Stomach (tissue), 9 donors: Measurements from ENCODE around the gene ACTL8. TPM values are rescaled to one million over a fixed set of nuclear protein-coding genes. Genes with fewer than 3 reads are reported as not detected.

Experiments used
- DNase-seq, 2 donors: peaks; one replicate each; pipeline versions ENCODE4 v3.0.0 to v3.0.0-alpha.2; 2013 to 2019
- H3K27ac ChIP-seq, 5 donors: fragments of 200-600 bp in 4 of 5; sonication (generic) in 4 of 5; one replicate each; pipeline ENCODE4 v1.5.1; 2013 to 2019; ENCODE audit warnings: mild to moderate bottlenecking in 1 of 5, moderate library complexity in 1 of 5
- H3K27me3 ChIP-seq, 3 donors: fragments of 200-600 bp; sonication (generic); one replicate each; pipeline ENCODE4 v1.5.1; 2017 to 2019; ENCODE audit warnings: mixed run types in 1 of 3
- H3K36me3 ChIP-seq, 4 donors: fragments of 200-600 bp; sonication (generic); 1 replicate in 3 of 4; 2 replicates in 1 of 4; pipeline ENCODE4 v1.5.1; 2016 to 2019
- H3K4me1 ChIP-seq, 4 donors: fragments of 200-600 bp; sonication (generic); one replicate each; pipeline ENCODE4 v1.5.1; 2016 to 2019
- H3K4me3 ChIP-seq, 4 donors: fragments of 200-600 bp; sonication (generic) in 3 of 4; one replicate each; pipeline ENCODE4 v1.5.1; 2016 to 2019; ENCODE audit warnings: mild to moderate bottlenecking in 1 of 4
- H3K9me3 ChIP-seq, 4 donors: fragments of 200-600 bp; sonication (generic); one replicate each; pipeline ENCODE4 v1.5.1; 2016 to 2019
- EP300 ChIP-seq: sonication (generic); formaldehyde crosslinking; IDR thresholded peaks from one replicate; pipeline ENCODE4 v1.6.1; 2017; ENCODE audit warnings: antibody characterized with exemption
- POLR2A ChIP-seq, 4 donors: fragments of 450-650 bp; IDR thresholded peaks; one replicate each; pipeline ENCODE4 v1.6.1; 2016; ENCODE audit warnings: antibody characterized with exemption in 4 of 4, control low read depth in 2 of 4, mild to moderate bottlenecking in 1 of 4, moderate library complexity in 1 of 4
- POLR2AphosphoS5 ChIP-seq, 3 donors: sonication (generic); formaldehyde crosslinking; IDR thresholded peaks; one replicate each; pipeline ENCODE4 v1.6.1; 2016; ENCODE audit warnings: antibody characterized with exemption in 3 of 3
- WGBS, 5 donors: extraction: QIAGEN DNeasy Blood & Tissue Kit in 3 of 5; methylation state at CpG; one replicate each; pipeline versions ENCODE4 v1.1.5 to v1.1.7; 2013 to 2018; 5-methylcytosine and 5-hydroxymethylcytosine counted together
- intact Hi-C: fragments of 100-400 bp; cut with DNase I; formaldehyde crosslinking; loops from one replicate; pipeline ENCODE4 v1.15.1; 2023; ENCODE audit warnings: low total_unique reads
- polyA plus RNA-seq, 3 donors: library from polyadenylated mRNA; stranded (reverse); fragments of 200-250 nt; gene quantifications; one replicate each; pipeline ENCODE4 v1.2.3, GENCODE V29; 2013
- total RNA-seq, 5 donors: library from RNA; depleted of rRNA; stranded (reverse); fragments of >200 nt; gene quantifications; one replicate each; pipeline versions ENCODE4 v1.1.0 to v1.2.3, GENCODE V29; 2014 to 2016
- TF ChIP-seq, protein P1 (sequence below), 7 experiments: fragments of 450-650 bp in 4 of 7; fragments of 200-600 bp in 3 of 7; sonication (generic) in 3 of 7; IDR thresholded peaks; one replicate each; pipeline ENCODE4 v1.5.1; 2016 to 2019; ENCODE audit warnings: antibody characterized with exemption in 7 of 7, control low read depth in 2 of 7, mild to moderate bottlenecking in 1 of 7
- donor health status: healthy with polysubstance abuse.
- donor health status: Bipolar disorder and iron deficiency.
- donor health status: healthy.

The ACTL8 gene
- total and polyA plus RNA-seq, 8 donors: not detected

DNA sequence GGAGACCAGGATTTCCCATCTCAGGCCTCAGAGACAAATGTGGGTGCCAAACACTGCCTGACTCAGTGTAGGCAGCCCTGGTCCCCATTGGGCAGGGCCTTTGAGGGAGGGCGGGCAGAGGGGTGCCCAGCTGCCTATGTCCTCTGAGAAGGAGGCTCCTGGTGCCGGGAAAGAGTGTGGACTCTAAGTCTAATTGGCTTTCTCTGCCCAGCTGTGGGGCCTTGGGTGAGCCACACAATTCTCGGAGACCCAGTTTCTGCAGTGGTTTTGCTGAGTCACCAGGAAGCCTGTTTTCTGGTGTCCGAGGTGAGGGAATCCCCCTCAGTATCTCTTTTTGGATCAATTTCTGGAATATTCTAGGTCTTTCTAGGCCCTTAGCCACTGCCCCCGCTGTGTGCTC lies 35.3 kb upstream of the ACTL8 start:
- Histone ChIP-seq H3K27me3 (peaks cover 0 to 52% (median 0%) of the 10 kb centered on the region in 3 donors), H3K27ac (no peak overlapping the region), H3K9me3 (no peaks in the 10 kb centered on the region), H3K4me3 (no peak overlapping the region), H3K4me1 (no peaks in the 10 kb centered on the region), H3K36me3 (no peaks in the 10 kb centered on the region)
- 64 to 78% (median 75%) methylated on average over 2 to 5 of the region's 5 CpGs for WGBS, 5 donors
- intact Hi-C loops: no loop called here
- TF ChIP-seq POLR2A (IDR thresholded peaks at IDR 0.05) (no peak), EP300 (no peak)
- TF ChIP-seq, protein P1, sequence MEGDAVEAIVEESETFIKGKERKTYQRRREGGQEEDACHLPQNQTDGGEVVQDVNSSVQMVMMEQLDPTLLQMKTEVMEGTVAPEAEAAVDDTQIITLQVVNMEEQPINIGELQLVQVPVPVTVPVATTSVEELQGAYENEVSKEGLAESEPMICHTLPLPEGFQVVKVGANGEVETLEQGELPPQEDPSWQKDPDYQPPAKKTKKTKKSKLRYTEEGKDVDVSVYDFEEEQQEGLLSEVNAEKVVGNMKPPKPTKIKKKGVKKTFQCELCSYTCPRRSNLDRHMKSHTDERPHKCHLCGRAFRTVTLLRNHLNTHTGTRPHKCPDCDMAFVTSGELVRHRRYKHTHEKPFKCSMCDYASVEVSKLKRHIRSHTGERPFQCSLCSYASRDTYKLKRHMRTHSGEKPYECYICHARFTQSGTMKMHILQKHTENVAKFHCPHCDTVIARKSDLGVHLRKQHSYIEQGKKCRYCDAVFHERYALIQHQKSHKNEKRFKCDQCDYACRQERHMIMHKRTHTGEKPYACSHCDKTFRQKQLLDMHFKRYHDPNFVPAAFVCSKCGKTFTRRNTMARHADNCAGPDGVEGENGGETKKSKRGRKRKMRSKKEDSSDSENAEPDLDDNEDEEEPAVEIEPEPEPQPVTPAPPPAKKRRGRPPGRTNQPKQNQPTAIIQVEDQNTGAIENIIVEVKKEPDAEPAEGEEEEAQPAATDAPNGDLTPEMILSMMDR (IDR thresholded peaks at IDR 0.05): no peak
- DNase-seq: no peak

DNA sequence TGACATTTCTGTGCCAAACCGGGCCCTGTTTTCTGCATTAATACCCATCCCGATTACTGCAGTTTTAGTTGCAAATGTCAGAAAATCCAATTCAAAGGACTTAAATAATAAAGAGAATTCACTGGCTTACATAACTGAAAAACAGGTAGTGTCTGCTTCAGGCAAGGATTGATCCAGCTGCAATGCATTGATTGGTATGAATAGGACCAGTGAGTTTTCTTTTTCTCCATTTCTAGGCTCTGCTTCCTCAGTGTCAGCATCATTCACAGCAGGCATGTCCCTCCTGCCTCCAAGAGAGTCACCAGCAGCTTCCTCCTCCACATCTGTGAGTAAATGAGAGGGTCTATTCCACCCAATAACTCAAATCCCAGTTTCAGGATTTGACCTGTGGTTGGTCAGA lies 33.7 kb upstream of the ACTL8 start:
- Histone ChIP-seq H3K36me3 (no peaks in the 10 kb centered on the region), H3K4me3 (no peak overlapping the region), H3K9me3 (no peaks in the 10 kb centered on the region), H3K4me1 (no peaks in the 10 kb centered on the region), H3K27ac (no peak overlapping the region), H3K27me3 (peaks cover 0 to 51% (median 0%) of the 10 kb centered on the region in 3 donors)
- WGBS, 5 donors: 94 to 100% (median 97%) methylated on average over 2 of the region's 2 CpGs
- DNase-seq: no peak
- intact Hi-C loops: no loop called here
- TF ChIP-seq POLR2A (IDR thresholded peaks at IDR 0.05): no peak
- TF ChIP-seq, protein P1 (IDR thresholded peaks at IDR 0.05): no peak
- TF ChIP-seq POLR2AphosphoS5 (IDR thresholded peaks at IDR 0.05): no peak
- TF ChIP-seq EP300: no peak

DNA sequence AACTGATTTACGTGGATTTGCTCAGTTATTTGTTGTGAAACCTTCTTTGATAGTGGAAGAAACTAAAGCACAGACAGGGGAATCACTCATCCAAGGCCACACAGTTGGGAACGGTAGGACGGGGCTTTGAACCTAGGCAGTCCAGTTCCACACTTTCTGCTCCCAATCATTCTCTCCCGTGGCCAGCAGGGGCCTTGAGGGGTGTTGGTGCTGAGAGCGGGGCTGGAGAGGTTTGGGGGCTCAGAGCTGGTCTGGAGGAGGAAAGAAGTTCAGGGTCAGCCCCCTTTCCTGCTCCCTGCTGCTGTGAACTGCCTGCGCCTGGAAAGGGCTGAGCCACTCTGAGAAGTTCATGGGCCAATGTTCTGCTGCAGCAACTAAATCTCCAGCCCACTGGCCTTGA lies 31.4 kb upstream of the ACTL8 start:
- no peaks in the 10 kb centered on the region for H3K36me3 ChIP-seq
- no peaks in the 10 kb centered on the region for H3K4me1 ChIP-seq
- no peak for DNase-seq
- intact Hi-C loops: no loop called here
- H3K4me3 ChIP-seq: no peak overlapping the region
- WGBS, 5 donors: 30 to 47% (median 40%) methylated on average over 6 of the region's 6 CpGs
- H3K9me3 ChIP-seq: peaks cover 0 to 8% (median 0%) of the 10 kb centered on the region in 4 donors
- H3K27me3 ChIP-seq: peaks cover 0 to 46% (median 5%) of the 10 kb centered on the region in 3 donors
- TF ChIP-seq POLR2AphosphoS5 (IDR thresholded peaks at IDR 0.05) (no peak), EP300 (no peak), POLR2A (IDR thresholded peaks at IDR 0.05) (no peak)
- TF ChIP-seq, protein P1 (IDR thresholded peaks at IDR 0.05): no peak
- no peak overlapping the region for H3K27ac ChIP-seq

DNA sequence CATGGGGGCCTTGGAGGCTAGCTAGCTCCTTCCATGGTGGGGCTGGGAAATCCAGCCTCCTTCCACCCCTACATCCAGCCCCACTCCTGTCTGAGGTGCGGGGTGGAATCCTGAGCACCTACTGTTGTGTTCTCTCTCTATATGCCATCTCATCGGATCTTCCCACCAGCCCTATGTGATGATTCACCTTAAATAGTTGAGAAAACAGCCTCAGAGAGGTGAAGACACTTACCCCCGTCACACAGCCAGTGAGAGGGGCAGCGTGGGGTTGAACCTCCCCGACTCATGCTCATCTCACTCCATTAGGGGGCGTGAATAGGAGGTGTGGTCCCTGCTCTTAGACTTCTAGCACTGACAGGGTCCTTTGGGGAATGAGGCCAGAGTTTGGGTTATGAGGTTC lies 31.0 kb upstream of the ACTL8 start:
- no peak for TF ChIP-seq EP300
- intact Hi-C loops: no loop called here
- WGBS, 5 donors: 70 to 84% (median 78%) methylated on average over 5 to 6 of the region's 6 CpGs
- H3K27ac ChIP-seq: no peak overlapping the region
- no peak for DNase-seq
- no peaks in the 10 kb centered on the region for H3K4me1 ChIP-seq
- peaks cover 0 to 49% (median 7%) of the 10 kb centered on the region in 3 donors for H3K27me3 ChIP-seq
- no peaks in the 10 kb centered on the region for H3K36me3 ChIP-seq
- no peak overlapping the region for H3K4me3 ChIP-seq
- peaks cover 0 to 8% (median 0%) of the 10 kb centered on the region in 4 donors for H3K9me3 ChIP-seq

DNA sequence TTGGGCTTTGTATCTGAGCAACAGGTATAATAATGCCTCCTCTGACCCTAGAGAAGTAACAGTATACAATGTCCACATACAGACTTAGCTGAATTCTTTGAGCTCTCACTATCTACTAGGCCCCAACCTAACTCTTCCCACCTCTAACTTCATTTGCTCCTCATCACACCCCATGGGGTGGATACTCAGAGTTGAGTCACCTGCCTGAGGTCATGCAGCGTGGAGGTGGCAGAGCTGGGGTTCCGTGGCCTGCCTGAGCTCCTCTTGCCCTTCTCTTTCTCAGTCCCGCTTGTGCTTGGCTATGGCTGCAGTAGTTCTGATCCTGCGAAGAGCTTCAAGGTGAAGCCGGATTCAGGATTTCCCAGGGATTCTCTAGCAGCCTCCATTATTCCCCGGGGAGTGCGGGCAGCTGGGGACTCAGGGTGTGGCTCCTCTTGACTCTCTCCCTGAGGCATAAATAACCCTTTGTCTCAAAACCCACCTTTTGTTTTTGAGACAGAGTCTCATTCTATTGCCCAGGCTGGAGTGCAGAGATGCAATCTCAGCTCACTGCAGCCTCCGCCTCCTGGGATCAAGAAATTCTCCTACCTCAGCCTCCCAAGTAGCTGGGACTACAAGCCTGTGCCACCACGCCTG lies 29.9 kb upstream of the ACTL8 start:
- WGBS, 5 donors: 78 to 86% (median 80%) methylated on average over 9 of the region's 9 CpGs

More for the DNA sequence above, 29.9 kb upstream of the ACTL8 start:
- no peak overlapping the region for H3K27ac ChIP-seq
- H3K4me1 ChIP-seq: no peaks in the 10 kb centered on the region
- intact Hi-C loops: no loop called here
- no peaks in the 10 kb centered on the region for H3K36me3 ChIP-seq
- no peak for DNase-seq
- H3K27me3 ChIP-seq: peaks cover 0 to 59% (median 11%) of the 10 kb centered on the region in 3 donors
- H3K4me3 ChIP-seq: no peak overlapping the region
- TF ChIP-seq, protein P1 (IDR thresholded peaks at IDR 0.05): no peak
- TF ChIP-seq POLR2AphosphoS5 (IDR thresholded peaks at IDR 0.05): no peak
- no peak for TF ChIP-seq EP300
- no peak for TF ChIP-seq POLR2A (IDR thresholded peaks at IDR 0.05)
- H3K9me3 ChIP-seq: peaks cover 0 to 8% (median 0%) of the 10 kb centered on the region in 4 donors
